Activated gamma-delta T cell treated with anti-CD3 and anti-CD28 coated beads, Interleukin-2, amount 50 U/mL, for 16 hours (primary cell): ENCODE measurements around the gene STRA8.

ENCODE experiments used
- DNase-seq: peaks from one replicate; pipeline ENCODE4 v3.0.0-alpha.2; 2020; ENCODE audit warnings: low read depth

Gene STRA8

DNA sequence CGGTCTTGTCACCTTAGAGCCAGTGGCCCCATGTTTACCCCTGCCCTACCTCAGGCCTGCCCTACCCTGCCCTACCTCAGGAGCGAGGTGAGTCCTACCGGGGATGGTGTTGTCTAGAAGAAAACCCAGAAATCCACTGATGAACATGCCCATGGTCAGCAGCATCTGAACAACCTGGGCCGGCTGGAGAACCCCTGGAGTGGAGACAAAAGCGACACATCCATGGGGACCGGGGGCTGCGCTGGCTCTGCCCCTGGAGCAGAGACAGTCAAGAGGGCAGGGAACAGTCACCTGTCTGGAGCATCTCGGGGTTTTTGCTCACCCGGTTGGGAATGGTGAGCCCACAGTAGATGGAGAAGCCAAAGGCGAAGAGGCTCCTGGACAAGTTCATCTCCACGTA is 36.3 kb downstream of the STRA8 start:
- no peak for DNase-seq

DNA sequence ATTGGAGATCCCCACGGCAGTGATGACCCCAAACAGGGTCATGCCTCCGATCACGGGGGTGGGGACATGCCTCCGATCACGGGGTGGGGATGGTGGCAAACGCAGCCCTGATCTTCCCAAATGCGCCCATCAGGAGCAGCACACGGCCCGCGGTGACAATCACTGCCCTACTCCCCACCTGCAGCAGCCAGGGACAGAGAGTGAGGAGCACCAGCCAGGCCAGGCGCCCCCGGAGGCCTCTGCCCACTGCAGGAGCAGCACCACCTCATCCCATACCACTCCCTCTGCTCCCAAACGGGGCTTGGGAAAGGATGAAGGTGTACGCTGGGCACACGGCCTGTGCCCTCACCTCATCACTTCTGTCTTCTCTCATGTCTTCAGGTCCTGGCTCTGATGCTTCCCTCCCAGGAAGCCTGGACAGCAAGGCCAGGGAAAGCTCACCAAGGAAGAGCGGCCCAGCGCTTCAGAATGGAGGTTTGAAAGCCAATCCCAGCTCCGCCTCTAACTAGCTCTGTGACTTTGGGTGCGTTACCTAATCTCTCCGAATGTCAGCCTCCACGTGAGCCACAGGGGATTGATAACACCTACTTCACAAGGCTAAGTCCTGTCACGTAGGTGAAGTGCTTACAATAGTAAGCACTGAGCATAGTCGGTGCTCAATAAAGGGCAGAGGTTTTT is 37.1 kb downstream of the STRA8 start:
- no peak for DNase-seq

DNA sequence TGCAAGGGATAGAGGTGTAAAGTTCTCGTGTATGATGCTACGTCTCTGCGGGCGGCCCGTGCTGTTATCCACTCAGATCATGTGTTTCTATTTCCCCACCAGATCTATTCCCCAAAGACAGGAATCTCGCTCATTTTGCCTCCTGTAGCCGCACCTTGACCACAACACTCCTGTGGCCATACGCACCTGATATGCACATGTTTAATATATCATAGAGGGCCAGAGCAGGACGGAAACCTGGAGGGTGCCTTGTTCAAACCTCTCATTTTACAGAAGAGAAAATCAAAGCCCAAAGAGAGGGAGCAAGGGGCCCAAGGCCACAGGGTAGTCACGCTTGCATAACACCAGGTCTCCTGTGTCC is 37.6 kb downstream of the STRA8 start:
- no peak for DNase-seq

DNA sequence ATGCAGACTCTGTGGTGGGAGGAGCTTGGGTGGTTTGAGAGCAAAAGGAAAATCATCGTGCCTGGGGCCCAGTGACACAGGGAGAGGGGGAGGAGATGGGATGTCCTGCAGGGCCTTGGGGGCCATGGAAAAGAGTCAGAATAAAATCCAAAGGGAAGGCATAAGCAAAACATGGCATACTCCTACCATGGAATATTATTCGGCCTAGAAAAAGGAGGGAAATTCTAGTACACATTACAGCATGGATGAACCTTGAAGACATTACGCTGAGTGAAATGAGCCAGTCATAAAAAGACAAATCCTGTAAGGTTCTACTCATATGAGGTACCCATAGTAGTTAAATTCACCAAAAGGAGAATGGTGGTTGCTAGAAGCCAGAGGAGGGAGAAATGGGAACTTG is 38.7 kb downstream of the STRA8 start:
- DNase-seq, result no peak

DNA sequence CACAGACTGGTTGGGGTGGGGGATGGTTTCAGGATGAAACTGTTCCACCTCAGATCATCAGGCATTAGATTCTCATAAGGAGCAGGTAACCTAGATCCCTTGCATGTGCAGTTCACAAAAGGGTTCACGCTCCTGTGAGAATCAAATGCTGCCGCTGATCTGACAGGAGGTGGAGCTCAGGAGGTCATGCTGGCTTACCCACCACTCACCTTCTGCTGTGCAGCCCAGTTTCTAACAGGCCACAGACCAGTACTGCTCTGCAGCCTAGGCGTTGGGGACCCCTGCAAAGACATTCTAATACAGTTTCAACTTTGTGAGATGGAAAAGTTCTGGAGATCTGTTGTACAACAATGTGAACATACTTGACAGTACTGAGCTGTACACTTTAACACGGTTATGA is 39.9 kb downstream of the STRA8 start:
- no peak for DNase-seq

DNA sequence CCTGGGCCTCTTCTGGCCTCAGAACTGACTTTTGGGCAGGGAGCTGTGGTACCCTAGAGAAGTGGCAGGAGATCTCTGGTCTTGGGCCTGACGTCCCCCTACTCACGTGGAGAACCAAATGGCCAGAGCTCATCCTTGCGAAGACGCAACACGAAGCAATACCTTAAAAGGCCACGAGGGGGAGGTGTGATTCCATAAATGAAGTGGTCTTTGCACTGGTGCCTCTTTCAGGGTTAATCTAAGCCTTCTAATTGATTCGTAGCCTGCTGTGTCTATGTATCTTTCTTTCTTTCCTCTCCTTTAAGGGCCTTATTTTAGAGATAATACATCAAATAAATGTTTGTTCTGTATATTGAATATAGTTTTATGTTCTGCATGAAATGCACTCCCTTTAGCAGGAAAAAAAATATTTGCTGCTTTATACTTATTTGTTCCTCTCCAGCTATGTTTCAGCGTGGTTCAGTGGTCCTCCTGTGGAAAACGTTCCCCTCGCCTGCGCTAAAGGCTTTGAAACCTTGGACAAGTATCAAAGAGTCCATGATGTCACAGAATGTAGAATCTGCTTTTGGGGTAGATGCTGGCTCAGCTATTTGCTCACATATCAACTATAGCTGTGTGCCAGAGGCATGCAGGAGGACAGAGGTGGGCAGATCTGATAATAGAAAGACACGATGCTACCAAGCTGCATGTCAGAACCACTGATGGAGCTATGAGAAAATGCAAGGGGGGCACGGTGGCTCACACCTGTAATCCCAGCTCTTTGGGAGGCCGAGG is 41.0 kb downstream of the STRA8 start:
- peak; percentile 62 for DNase-seq

DNA sequence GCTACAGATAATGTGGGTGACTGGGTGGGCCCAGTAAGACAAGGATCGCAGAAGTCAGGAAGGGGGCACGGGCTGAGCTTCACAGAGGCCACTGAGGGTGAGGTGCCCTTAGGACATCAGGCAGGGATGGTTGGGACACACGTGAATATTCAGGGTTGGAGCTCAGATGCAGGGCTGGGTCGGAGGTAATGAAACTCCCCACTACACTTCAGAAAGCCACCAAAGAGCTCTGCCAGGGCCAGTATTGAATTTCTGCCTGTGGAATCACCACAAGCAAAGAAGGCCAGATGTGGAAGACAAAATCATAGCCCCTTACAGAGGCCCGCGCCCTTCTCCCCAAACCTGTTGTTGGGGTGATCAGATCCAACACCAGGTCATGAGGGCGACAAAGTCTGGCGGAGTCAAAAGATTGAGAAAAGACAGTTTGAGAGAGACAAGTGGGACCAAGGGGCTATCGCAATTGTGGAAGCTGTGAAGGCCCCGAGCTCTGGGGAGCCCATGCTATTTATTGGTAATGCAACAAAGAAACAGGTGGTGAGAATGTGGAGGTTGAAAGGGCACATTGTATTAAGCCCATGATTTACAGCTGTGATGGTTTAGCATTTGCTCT is 42.4 kb downstream of the STRA8 start:
- no peak for DNase-seq

DNA sequence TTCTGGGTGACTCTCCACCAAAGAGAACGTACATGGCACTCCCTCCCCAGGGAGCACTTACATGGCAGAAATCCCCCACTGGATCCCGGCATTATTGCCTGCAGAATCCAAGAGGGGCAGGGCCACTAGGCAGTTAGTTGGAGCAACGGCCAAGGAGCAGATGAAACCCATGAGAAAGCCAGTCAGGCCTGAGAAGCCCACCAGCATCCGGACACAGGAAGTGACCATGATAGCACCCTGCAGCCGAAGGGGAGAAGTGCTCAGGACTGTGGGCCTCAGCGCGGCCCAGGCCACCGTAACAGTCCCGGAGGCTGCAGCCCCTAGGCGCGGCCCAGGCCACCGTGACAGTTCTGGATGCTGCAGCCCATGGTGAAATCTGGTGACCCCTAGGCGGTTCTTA is 43.5 kb downstream of the STRA8 start:
- DNase-seq, result no peak

DNA sequence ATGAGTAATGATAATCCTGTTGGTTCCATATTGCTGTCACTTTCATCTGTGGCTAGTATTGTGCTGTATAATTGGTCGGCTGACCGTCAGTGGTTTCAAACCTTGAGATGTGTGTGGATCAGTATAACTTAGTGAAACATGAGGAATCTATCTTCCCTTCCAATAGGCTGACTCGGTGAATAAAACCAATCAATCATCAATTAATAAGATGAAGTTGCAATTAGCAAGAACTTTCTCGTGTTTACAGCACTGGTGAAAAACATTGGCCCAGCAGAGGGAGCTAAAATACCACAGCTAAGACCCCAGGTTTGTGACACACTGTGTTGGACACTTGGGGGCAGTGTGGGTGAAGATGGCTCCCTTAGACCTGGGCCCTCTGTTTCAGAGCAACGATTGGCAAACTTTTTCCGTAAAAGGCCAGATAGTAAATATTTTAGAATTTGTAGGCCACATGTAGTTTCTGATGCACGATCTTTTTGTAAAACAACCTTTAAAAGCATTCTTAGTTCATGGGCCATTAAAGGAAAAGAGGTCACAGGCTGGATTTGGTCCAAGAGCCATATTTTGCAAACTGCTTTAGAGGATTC is 47.8 kb downstream of the STRA8 start:
- DNase-seq, result peak; percentile 71

DNA sequence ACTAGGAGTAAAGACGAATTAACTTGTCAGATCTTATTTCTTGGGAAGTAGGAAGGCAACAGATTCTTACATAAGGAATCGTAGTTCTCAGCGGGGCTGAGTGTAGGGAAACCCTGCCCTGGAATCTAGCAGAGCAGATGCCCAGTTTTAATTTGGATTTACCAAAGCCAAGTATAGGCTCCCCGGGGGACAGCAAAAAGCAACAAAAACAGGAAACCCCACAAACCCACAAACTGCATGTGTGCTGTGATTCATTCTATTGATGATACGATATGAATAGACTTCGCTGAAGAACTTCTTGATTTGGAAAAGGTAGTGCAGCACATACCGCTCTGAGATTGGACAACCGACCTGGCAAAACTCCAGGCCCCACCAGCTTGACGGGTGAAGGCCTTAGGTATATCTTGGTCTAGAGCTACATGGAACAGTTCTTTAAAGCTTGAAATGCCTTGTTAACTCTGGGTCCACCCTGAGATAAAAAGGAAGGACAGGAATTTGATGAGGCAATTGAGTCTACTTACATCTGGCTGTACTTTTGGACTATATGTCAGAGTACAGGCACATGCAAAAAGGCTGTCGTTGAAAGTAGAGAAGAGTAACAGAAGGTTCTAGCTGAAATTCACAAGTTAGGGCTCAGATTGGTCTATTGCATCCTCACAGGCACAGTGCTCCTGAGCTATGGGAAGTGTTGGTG is 49.1 kb downstream of the STRA8 start:
- DNase-seq, result no peak

DNA sequence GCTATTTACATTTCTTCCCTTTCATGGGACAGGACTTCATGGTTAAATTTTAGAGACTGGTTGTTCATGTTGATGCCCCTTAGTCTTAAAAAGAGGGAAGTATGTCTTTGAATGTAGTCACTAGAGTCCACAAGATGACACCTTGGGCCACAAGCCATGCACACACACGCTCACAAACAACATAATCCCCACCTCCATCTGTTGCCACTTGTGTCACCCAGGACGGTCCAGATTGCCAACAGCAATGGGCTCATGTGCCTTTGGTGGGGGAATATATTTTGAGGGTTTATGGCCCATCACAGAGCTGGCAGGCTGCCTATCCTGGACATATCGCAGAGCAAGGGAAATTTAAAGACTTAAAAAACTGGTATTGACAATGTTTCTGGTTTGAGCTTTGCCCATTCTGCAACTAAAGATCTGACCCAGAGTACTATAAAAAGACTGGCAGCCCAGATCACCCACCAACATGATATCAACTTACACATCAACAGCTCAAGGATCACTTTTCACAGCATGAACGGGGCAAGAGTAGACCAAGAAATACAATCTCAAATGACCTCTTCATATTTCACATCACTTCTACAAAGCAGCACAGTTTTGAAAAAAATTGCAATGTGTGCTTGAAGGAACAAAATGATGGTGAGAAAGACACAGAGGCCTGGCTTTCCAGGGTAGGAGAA is 50.5 kb downstream of the STRA8 start:
- DNase-seq, result no peak

DNA sequence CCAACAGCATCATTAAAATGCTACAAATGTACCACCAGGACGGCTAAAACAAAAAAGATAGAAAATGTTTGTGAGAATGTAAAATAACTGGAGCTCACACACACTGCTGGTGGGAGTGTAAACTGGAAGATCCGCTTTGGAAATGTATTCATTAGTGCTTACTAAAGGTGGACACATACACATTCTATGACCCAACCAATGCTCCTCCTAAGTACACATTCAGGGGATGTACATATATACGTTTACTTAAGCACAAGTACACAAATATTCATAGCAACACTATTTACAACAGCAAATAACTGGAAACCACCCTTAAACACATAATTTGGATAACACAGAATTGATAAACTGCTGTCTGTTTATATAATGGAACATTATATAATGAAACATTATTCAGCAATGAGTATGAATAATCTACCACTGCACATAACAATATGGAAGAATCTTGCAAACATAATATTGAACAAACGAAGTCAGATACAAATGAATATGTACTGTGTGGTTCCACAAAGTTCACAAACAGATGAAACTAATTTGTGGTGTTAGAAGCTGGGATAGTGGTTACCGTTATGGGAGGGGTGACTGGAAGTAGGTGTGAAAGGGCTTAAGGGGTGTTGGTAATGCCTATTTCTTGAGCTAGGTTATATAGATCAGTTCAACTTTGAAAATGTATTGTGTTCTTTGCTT is 52.1 kb downstream of the STRA8 start:
- no peak for DNase-seq

DNA sequence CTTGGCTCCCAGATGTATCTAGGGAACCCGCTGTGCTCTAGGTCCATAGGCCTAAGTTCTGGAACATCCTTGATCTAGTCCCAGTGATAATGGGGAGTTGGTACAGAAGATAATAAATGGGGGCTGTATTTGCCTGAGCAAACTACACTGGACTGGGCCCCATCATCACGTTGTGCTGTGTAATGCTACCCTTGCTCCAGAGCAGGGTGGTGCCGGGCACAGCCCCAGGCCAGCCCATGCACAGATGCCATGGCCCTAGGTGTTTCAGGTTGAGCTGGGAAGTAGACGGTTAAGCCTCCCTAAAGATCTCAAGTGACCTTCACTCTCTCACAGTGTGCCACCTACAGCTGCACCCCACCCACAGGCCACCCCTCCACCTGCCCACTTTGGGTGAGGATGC is 53.2 kb downstream of the STRA8 start:
- DNase-seq, result no peak

DNA sequence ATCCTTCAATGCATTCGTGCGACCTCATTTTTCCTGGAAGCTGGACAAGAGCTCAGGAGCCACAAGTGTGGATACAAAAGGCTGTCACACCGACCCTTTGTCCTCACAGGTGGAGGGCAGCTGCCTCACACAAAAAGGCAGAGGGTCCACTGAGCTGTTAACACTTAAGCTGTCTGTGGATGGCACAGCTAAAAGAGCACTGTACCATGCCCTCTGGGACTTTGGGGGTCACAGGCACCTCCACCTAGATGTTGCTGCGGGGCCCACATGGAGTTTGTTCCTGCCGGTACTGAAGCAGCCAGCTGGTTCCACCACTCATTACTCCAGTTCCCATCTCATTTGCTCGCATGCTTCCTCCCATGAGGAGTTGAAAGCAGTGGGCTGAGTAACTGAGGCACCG is 57.0 kb downstream of the STRA8 start:
- DNase-seq, result no peak

DNA sequence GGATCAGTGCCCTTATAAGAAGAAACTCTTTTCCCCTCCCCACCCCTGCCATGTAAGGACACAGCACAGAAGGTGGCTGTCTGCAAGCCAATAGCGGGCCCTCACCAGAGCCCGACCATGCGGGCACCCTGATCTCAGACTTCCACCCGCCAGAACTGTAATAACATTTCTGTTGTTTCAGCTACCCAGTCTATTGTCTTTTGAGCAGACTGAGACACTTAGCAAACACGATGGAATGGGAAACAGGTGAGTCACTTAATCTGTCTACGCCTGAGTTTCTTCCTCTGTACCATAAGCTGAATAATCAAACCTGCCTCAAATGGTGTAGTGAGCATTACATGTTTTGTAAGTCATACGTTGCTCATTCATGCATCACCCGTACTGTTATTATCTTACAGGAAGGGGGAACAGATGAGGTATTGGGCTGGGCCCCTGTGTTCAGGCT is 58.2 kb downstream of the STRA8 start:
- DNase-seq, result no peak

DNA sequence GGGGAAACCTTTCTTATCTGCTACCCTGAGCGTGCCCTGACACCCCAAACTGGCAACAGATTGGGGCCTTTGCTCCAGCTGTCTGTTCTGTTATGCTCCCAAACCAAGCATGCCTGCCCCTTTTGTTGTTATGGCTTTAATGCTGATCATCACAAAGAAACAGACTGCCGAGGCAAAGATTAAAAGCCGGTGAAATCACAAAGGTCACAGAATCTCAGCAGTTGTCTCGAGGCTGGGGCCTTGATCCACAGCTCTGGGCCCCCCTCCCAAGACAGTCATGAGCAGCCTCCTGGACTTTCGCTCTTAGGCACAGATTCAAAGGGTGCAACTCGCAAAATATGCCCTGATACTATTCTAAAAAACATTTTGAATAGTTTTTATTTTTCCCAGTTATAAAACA is 65.6 kb downstream of the STRA8 start:
- DNase-seq, result no peak

DNA sequence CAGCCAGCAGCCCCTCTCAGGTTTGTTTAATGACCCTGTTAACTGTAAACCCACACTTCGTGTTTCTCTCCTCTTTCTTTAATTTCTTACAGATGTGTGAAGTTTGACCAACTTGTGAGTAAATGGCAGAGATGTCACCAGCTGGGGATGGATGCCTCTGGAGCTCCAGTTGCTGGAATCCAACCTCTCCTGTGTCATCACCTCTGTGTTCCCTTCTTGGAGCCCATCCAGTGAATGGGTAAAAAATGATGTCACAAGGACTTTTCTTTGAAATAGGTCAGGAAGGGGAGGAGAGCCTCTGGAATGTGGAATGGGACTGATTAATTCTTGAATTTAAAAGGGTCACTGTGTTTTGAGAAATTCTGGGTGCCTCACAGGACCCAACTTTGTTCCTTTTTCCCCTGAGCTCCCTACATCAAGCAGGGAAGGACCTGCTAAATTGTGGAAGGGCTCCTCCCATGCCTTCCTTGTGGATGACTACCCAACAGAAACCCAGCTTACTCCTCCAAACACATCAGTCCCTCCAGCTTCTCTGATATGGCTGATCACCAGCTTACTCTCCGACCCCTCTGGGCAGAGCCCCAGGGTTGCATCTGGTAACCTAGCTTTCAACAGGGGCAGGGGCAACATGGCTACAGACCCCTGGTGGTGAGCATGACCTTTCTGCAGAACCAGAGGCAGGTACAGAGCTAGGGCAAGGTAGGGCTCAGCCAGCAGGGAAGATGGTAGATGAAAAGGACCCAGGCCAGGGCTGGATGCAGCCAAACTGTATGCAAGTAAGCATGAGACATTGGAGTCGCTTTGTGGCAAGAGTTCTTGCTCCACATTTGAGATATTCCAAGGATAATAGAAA is 67.5 kb downstream of the STRA8 start:
- no peak for DNase-seq
